ENCODE measurements around the gene CKB.

The CKB gene

DNA sequence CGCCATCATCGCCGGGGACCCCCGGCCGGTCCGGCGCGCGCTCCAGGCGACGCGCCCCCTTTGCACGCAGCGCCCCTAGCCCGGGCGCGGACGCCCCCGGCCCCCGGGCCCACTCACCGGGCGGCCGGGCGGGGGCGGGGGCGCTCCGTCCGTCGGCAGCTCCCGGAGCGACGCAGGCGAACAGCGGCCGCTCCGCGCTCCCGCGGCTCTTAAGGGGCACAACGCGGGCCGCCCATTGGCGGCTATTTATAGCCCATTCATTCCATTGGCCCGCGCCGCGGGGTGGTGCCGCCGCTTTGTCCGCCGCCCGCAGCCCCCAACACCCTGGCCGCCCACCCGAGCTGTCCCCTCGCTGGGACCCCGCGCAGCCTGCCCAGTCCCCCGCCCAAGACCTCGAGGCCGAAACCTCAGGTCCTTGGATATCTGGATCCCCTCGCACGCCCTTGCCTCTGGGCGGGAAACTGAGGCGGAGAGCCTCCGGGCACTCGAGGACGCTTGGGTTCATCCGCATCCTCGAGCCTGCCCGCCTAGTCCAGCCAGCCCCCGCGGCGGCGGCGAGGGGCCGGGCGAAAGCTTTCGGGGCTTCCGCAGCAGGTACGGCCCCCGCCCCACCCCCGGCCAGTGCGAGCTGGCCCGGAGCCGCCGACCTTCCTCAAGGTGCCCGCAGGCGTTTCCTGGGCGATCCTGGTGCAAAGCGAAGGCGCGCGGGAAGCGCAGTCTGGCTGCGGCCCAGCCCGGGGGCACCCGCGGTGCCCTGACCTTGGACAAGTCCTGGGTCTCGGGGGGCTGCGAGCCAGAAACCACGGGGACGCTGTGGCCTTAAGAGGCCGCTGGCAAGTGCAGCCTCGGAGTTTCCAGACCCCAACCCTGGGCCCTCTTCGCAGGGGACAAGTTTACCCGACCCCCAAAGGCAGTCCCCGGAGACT, at the start of gene CKB:
TSS of gene CKB (minus strand) at position 182 of the 926 bp plus-strand sequence. CDS start 337 bp downstream, outside the sequence.
- DNase-seq: no peak

DNA sequence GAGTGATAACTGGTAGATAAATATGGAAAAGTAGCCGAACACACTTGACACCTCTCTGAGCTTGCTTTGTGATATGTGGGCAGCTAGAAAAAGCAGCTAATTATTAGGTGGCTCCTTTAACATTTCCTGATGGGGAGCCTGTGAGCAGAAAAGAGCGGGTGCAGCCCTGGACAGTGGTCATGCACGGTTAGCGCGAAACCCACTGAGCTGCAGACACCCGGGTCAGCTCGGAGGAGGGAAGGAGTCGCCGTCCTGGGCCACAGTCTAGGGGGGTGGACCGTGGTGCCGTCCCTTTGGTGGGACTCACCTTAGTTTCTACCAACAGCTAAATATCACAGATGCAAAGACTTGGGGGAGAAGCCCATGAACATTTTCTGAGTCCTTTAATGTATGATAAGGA, 46.8 kb upstream of the CKB start:
- no peak for DNase-seq

- no peak for DNase-seq
Measured at GRCh38 chr14:103568952-103569351, 46.3 kb upstream of the CKB start.

- no peak for DNase-seq
Measured at GRCh38 chr14:103563844-103564505, 41.3 kb upstream of the CKB start.

DNA sequence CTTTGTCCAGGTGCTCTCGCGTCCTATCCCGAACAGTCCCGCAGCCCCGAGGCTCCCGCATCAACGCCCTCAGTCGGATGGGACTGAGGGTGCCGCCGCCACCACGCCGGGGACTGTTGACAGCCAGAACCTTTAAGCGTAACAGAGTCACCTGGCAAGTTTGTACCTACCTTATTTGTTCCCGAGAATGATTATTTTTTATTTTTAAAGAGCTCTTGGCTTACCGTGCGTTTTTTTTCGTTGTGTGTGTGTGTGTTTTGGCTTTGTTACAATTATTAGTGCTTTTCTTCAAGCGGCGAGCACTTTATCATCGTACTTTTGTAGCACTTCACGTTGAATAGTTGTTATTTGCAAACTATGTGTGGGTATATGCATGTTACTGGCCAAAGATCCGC, 40.6 kb upstream of the CKB start:
- no peak for DNase-seq

GRCh38 chr14:103562429-103563225, 40.0 kb upstream of the CKB start, which contains the start of the genes BAG5 and COA8:
Gene BAG5, minus strand, starts transcription at chr14:103562657. Its CDS starts 1,493 bp downstream, at chr14:103561164.
Gene COA8, plus strand, starts transcription at chr14:103562960. Its CDS starts 42 bp downstream, at chr14:103563002.
- DNase-seq: peak; percentile 56

DNA sequence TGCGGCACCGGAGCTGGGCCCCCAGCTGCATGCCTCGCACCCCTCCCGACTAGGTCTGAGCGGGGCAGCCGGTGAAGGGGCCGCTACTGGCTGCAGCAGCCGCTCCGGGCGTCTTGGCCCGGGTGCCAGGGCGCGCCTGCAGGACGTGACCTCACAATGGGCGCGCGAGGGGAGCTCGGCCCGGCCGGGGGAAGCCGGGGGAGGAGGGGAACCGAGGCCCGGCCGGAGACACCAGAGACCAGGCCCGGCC, 39.5 kb upstream of the CKB start:
- DNase-seq: no peak

- DNase-seq: no peak
Measured at GRCh38 chr14:103561381-103562178, 39.0 kb upstream of the CKB start.

GRCh38 chr14:103560691-103561090, 38.1 kb upstream of the CKB start:
- no peak for DNase-seq

- no peak for DNase-seq
Measured at GRCh38 chr14:103559766-103560165, 37.1 kb upstream of the CKB start.

DNA sequence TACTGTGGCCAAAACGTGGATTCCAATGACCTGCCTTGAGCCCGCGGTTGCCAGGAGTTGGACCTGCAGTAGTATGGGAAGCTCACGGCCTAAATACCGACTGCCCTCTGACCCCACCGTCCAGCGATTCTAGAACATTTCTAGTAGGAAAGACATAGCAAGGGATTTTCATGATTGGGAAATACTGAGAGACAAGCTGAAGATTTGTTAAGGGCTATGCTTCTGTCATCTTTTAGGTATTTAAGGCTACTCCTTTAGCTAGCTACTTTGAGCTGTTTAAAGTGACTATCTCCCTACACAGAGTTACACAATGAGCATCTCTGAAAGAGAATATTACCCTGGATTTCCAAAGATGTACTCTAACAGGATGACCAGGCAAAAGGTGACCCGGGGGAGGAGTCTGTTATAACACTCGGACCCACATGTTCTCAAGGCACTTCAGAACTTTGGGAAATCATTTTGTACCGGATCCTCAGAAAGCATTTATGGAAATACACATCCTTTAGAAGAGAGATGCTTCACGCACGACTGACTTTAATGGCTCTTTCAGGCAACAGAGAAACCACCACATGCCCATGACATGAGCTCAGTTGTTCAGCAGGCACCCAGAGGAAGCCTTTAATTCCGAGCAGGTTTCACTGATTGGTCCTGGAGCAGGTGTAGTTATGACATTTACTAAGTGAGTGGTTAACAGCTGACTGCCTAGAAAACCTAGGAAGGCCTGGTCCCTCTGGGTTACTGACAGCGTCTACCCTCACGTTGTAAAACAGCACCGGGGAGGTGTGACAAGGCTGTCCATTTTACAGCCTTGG, 35.6 kb upstream of the CKB start:
- DNase-seq: no peak

DNA sequence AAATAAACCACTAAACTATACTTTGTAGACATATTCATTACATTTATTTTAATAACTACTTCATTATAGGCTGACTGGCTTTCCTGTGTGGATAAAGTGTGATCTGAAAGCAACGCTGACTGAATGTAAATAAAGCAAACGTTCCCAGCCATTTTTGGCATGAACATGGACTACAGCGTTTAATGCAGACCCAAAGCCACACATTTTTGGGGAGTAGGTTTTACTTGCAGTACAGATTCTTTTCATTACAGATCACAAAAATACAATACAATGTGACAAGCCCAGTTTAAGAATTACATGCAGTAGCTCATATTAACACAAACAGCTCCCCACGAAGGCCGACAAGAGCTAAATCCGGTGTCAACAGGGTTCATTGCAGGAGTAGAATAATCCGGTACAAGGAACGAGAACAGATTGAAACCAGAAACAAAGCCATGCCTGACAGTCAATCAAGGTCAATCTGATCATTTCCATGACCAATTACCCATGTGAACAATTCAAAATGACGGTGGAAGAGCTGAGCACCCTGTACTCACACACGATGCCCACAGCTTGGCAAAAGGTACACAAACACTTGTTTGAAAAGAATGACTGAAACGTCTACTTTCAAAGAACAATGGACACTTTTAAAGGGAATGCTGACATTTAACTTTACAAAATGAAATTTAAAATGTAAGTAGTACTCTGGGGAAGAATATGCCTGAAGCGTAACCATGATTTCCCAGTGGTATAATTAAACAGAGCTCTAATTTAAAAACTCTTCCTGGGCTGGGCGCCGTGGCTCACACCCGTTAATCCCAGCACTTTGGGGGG, 34.5 kb upstream of the CKB start:
- DNase-seq: no peak

DNA sequence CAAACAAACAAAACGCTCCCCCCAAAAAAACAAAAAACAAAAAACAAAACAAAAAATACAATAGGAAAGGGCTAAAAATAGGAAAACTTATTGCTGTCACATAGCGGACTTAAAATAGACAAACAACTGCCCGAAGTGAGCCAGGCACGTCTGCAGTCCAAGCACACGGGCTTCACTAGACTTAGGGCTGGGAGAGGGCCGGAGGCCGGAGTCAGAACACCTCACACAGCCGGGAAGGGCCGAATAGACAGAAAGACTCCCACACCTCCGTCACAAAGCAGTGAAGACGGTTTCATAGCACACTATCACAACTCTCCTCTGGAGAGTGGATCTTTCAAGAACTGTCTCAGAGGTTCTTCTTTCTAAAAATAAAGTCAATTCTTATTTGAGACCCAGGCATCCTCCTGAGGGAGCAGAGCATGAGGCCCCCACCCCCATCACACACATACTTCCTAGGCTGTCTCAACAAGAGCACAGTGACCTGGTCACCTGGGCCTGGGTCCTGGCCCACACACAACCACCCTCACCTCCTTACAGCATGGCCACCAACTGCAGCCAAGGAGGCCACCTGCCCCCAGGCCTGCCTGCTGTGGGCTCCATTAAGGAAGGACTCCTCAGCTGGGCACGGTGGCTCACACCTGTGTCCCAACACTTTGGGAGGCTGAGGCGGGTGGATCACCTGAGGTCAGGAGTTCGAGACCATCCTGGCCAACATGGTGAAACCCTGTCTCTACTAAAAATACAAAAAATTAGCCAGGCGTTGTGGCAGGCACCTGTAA, 33.1 kb upstream of the CKB start:
- no peak for DNase-seq

DNA sequence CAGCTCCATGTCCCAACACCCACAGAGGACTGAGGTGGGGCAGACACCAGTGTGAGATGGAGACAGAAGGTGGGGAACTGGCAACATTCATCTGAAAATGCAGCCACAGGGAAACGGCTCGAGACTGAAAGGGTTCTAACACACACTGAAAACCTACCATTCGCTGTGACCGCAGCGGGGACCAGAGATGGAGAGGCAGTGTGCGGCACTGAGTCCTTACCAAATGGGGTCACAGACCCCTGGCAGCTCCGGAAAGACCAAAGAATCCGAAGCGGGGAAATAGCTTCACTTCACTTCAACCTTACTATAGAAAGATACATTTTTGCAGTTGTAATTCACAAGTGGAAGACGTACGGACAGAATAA, 30.2 kb upstream of the CKB start:
- DNase-seq: no peak

DNA sequence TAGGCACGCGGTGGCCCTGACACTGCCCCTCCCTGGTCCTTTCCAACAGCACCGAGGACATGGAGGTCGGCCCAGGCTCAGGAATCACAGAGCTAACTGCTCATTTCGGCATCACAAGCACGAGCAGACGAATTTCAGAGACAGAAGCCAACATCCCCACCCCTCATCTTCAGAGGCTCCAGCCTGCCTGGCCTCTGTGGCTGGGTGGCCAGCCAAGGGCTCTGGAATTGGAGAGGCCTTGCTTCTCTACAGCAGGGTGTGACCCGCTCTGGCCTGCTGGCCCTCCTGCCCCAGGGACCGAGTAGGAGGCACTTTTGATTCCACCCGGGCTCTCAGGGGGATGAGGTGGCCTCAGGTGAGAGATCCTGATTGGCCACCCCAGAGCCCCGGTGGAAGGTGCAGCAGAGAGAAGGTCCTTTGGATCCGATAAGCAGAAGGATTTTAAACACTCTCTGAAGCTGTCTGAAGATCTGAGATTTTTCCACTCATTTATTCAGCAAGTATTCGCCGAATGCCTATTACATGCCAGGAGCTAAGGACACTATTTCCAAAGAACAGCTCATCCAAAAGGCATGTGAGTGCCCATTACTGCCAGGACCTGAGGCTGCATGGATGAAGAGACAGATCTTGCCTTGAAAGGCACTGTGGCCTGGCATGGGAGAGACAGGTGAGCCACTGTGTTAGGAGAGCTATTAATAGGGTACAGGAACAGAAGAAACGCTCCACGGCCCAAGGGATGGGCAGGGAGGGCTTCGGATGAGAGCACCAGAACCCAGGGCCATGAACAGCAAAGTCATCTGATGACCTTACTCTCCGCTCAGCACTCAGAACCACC, 29.6 kb upstream of the CKB start:
- DNase-seq: no peak

GRCh38 chr14:103551338-103551762, 28.7 kb upstream of the CKB start:
- no peak for DNase-seq

GRCh38 chr14:103550451-103551337, 28.1 kb upstream of the CKB start:
- DNase-seq: no peak
